GM21515 (cell line): ENCODE data around the gene DHRS1.

Experiments
- ATAC-seq: cut with Tn5 transposase; IDR thresholded peaks from one replicate; pipeline ENCODE4 v1.9.1; 2021; ENCODE audit not compliant: unreplicated experiment

The DHRS1 gene

DNA sequence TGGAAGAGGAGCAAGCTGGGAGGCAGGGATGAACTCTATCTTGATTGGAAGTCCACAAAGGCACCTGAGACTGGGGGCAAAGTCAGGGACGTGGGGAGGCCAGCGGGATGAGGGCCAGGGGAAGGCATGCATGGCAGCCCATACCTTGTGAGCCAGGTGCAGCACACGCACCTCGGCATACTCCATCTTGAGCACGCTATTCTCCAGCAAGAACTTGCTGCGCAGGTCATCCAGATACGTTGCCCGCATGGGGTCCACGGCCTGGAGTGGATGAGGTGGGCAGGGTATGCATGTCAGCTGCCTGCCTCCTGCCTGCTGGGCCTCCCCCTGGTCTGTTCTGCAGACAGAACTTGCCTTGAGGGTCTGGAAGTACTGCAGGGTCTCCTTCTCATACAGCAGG lies 32.1 kb downstream of the DHRS1 start:
- no peak for ATAC-seq

DNA sequence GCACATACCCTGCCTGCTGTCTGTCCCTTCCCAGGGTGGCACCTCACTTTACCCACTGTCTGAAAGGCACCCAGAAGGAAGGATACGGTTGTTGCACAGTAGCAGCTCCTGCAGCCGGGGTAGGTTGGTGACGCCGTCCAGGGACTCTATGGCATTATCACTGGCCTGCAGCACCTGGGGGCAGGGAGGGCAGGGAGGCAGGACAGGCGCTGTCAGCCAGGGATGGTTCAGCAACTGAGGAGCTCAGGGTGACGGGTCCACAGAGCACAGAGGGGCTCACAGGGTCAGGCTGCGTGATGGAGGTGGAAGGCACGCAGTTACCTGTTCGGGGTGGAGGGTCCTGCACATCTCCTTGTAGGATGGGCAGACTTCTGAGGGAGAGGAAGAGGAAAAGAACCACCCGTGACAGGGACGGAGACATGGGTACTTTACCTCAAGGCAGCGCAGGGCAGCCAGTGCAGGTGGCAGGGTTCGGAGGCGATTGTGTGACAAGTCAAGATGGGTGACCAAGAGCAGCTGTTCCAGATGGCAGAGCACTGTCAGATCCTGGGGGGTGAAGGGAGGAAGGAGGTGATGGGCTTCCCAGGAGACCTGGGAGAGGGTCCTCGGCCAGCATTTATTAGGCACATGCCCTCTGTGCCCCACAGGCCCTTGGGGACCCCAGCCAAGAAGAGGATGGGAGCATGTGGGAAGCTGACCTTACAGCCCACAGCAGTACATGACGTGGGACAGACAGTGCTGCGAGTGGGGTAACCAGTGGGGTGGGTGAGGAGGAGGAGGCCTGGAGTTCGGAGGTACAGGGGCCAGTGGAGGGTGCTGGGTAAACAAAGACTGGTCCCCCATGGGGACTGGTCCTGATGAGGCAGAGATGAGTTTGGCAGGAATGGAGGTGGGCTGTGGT lies 33.0 kb downstream of the DHRS1 start:
- no peak for ATAC-seq

DNA sequence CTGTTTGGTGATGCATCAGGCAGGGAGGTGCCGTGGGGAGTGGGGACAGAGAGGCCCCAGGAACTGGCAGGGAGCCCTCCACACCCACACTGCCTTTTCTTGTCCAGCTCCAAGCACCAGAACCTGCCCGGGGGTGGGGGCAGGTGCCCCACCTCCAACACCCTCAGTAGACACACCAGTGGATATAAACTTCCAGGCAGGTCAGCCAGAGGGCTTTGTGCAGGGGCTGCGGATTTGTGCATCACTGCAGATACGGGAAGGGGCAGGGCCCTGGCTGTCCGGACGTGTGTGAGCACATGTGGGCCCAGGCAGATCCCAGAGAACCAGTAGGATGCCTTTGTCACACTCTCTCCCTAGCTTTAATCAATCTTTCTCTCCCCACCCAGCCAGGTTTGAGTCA lies 35.3 kb downstream of the DHRS1 start:
- no peak for ATAC-seq

DNA sequence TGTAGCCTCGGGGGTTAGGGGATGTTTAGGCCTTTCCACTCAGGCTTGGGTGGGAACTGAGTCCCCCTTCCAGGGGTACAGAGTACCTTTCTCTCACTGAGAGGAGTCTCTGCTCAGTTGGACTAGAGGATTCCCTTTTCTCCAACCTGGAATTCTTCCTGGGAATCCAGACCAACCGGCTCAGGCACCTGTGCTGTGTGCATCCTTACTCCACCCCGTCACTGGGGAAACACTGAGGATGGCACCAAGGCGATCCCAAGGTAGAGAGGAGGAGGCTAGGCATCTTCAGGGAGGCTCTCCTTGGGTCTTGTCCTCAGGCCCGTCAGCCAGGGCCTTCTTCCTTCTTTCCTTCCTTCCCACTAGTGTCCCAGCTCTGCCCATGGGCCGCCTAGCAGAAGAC lies 35.7 kb downstream of the DHRS1 start:
- ATAC-seq: no peak

DNA sequence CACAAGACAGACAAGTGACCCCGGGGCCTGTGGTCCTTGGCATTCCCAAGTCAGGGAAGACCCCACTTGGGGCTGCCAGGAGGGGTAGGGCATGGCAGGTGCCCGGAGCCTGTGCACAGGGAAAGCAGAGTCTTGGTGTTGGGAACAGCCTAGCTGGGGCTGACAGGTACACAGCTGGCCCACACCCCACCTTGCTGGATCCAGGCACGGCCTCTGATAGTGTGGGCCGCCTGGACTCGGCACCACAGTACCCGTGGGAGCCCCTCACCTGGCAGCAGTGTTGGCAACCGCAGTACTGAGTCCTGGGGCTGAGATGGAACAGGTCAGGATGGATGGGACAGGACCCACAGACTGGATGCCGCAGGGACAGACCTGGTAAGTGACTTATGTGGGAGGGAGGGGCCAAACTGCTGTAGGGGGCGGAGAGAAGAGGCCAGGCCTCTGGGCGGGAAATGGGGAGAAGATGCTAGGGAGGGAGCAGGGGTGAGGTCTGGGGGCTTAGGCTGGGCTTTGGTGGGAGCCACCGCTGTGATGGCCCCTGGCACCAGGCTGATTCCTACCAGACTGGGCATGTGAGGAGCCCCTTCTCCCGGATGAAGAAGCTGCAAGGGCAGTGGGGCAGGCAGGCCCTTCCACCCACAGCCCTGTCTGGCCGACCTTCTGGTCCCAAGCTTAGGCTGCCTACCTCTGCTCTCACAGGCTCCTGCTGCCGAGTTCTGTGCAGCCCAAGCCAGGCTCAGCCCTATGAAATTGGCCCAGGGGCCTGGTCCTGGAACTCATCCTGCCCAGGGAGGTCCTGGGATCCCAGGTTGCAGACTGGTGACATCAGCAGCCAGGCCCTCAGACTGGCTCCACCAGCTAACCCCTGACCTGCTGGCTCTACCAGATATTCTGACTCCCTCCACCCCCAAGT lies 36.5 kb downstream of the DHRS1 start, which contains the start of gene TGM1:
TGM1 (minus strand) TSS at position 357 of the 913 bp plus-strand sequence. CDS start 825 bp downstream, outside the sequence.
- no peak for ATAC-seq

DNA sequence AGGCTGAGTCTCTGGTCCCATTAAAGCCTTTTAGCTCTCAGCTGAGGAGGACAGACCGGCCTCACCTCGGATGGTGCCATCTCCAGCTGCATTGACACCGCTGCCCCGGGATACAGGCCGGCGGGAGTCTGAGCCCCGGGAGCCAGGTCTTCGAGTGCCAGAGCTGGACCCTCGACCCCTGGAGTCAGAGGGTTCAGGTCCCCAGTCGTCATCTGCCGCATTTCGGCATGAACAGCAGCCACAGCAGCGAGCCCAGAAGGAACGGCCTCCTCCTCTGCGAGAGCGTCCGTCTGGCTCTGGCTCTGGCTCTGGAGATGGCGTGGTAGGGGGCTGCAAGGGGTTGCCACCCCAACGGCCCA lies 37.6 kb downstream of the DHRS1 start:
- no peak for ATAC-seq

DNA sequence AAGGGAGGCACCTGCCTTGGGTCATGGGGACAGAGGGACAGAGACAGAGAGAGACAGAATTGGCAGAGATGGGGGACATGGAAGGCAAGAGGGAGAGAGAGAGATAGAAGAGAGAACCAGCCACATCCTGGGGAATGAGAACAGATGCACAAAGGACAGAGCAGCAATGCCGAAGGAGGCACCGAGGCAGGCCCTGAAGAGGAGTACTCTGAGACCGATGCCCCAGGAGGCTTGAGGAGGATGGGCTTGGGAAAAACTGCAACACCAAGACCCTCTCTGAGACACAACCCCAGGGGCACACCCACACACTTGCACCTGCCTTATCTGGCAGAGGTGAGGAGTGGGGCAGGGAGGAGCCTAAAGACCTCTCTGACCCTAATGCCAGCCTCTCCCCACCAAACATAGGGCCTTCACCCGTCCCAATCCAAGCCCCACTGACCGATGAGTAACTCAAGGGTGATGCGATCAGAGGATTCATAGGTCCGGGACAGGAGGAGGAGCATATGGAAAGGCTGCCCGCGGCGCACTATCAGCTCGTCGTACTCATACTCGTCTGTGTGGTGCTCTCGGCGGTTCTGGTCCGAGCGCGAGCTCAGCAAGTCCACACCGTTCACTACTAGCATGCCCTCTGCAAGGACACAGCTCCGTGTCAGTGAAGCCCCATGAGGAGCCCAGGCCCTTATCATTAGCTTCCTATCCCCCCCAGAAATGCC lies 38.2 kb downstream of the DHRS1 start:
- no peak for ATAC-seq

- no peak for ATAC-seq
These were observed 38.8 kb downstream of the DHRS1 start for GRCh38 chr14:24260780-24261157.

GRCh38 chr14:24260026-24260779 lies 39.4 kb downstream of the DHRS1 start:
- no peak for ATAC-seq

GRCh38 chr14:24259282-24260025 lies 40.1 kb downstream of the DHRS1 start:
- no peak for ATAC-seq

GRCh38 chr14:24258548-24259265 lies 40.9 kb downstream of the DHRS1 start:
- no peak for ATAC-seq

- ATAC-seq: no peak
These were observed 41.5 kb downstream of the DHRS1 start for GRCh38 chr14:24258119-24258518.

DNA sequence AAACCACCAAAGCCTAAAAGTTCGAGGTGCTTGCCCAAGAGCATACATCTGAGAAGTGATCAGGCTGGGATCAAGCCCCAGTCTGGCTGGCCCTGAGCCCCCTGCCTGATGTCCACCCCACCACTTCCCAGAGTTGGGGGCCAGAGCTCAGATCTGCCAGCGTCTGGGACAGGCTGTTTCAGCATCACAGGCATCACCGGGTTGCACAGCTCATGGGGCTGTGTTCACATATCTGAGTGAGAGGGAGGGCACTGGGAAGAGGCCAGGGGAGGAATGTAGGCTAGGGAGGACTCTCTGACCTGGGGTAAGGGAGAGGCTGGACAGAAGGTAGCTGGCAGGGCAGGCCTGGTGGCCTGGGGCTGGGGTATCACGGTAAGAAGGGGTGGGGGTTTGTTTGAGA lies 42.6 kb downstream of the DHRS1 start:
- no peak for ATAC-seq

- no peak for ATAC-seq
These were observed 43.5 kb downstream of the DHRS1 start for GRCh38 chr14:24255931-24256711.

- no peak for ATAC-seq
These were observed 44.1 kb downstream of the DHRS1 start for GRCh38 chr14:24255438-24255837.

GRCh38 chr14:24254630-24255392 lies 44.8 kb downstream of the DHRS1 start:
- ATAC-seq: no peak

DNA sequence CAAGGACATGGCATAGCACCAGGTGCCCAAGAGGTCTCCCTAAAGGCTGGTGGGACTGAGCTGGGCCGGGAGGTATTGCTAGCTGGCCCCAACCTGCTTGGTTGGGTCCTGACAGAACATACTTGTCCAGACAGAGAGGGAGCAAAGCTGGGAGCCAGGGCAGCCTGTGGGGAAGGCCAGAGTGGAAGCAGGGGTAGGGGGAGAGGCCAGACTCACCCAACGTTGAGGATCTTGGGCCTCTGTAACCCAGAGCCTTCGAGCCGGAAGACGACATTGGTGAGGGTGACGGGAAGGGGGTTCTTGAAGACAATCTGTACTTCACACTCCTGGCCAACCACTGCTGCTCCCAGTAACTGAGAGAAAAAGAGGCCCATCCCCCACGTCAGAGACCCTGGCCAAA lies 45.6 kb downstream of the DHRS1 start:
- no peak for ATAC-seq
